Left lung (tissue), 10 donors: ENCODE measurements around the gene PRICKLE1. TPM values are rescaled to one million over a fixed set of nuclear protein-coding genes. Genes with fewer than 3 reads are reported as not detected.

Experiments
- ATAC-seq: fragments of 200-7000 bp; cut with Tn5 transposase; one replicate; pipeline ENCODE4 v1.9.1; 2020; ENCODE audit warnings: moderate library complexity
- DNase-seq, 4 donors: peaks; one replicate each; pipeline ENCODE4 v3.0.0-alpha.2; 2013 to 2020
- H3K27ac ChIP-seq, 2 donors: fragments of 200-600 bp; sonication (generic) in 1 of 2; one replicate each; pipeline versions ENCODE4 v1.5.0 to v1.8.0; 2020 to 2021
- H3K27me3 ChIP-seq, 2 donors: fragments of 200-600 bp; sonication (generic) in 1 of 2; one replicate each; pipeline versions ENCODE4 v1.5.0 to v1.8.0; 2020 to 2021
- H3K36me3 ChIP-seq, 2 donors: fragments of 200-600 bp; sonication (generic) in 1 of 2; one replicate each; pipeline versions ENCODE4 v1.5.0 to v1.8.0; 2020 to 2021
- H3K4me1 ChIP-seq, 2 donors: fragments of 200-600 bp; one replicate each; pipeline ENCODE4 v1.8.0; 2021
- H3K4me3 ChIP-seq, 2 donors: fragments of 200-600 bp; sonication (generic) in 1 of 2; one replicate each; pipeline versions ENCODE4 v1.5.0 to v1.8.0; 2020 to 2021; ENCODE audit warnings: mild to moderate bottlenecking in 1 of 2
- H3K9me3 ChIP-seq, 2 donors: fragments of 200-600 bp; sonication (generic) in 1 of 2; one replicate each; pipeline versions ENCODE4 v1.5.0 to v1.8.0; 2020 to 2021
- intact Hi-C, 2 donors: fragments of 100-400 bp; cut with DNase I; formaldehyde crosslinking; loops; one replicate each; pipeline versions ENCODE4 v1.11.2 to v1.14.2; 2022
- polyA plus RNA-seq, 6 donors: library from polyadenylated mRNA; unstranded; fragments of 120-200 nt; gene quantifications; one replicate each; pipeline ENCODE4 v1.2.1, GENCODE V29; 2013; ENCODE audit not compliant: insufficient read length in 6 of 6
- total RNA-seq, 2 donors: library from RNA; stranded (reverse); fragmentation: NEBNext Ultra II Directional; extraction: Animal tissue kit (Norgen Biotek cat#: 25700); gene quantifications; one replicate each; pipeline ENCODE4 v1.2.1, GENCODE V29; 2021
- TF ChIP-seq, protein P1 (sequence below), 2 donors: fragments of 200-600 bp; sonication (generic) in 1 of 2; IDR thresholded peaks; one replicate each; pipeline versions ENCODE4 v1.5.0 to v1.8.0; 2021; ENCODE audit warnings: antibody characterized with exemption in 2 of 2
- donor health status: DM: no; HTN: yes; CAD: no.
- donor health status: DM: no; HTN: no; CAD: no.

The PRICKLE1 gene
- total and polyA plus RNA-seq, 8 donors = 17.4 to 62.8 (median 49.1) TPM

GRCh38 chr12:42469355-42470175, 120.0 kb downstream of the PRICKLE1 start:
- H3K4me3 ChIP-seq = no peak overlapping the region
- no peak overlapping the region for H3K27ac ChIP-seq
- TF ChIP-seq, protein P1, sequence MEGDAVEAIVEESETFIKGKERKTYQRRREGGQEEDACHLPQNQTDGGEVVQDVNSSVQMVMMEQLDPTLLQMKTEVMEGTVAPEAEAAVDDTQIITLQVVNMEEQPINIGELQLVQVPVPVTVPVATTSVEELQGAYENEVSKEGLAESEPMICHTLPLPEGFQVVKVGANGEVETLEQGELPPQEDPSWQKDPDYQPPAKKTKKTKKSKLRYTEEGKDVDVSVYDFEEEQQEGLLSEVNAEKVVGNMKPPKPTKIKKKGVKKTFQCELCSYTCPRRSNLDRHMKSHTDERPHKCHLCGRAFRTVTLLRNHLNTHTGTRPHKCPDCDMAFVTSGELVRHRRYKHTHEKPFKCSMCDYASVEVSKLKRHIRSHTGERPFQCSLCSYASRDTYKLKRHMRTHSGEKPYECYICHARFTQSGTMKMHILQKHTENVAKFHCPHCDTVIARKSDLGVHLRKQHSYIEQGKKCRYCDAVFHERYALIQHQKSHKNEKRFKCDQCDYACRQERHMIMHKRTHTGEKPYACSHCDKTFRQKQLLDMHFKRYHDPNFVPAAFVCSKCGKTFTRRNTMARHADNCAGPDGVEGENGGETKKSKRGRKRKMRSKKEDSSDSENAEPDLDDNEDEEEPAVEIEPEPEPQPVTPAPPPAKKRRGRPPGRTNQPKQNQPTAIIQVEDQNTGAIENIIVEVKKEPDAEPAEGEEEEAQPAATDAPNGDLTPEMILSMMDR (IDR thresholded peaks at IDR 0.05) = no peak
- no peaks in the 10 kb centered on the region for H3K27me3 ChIP-seq
- intact Hi-C loops = no loop called here
- no peaks in the 10 kb centered on the region for H3K9me3 ChIP-seq
- peaks cover 3 to 18% of the 10 kb centered on the region in 2 donors for H3K4me1 ChIP-seq
- peak; percentile 73 for ATAC-seq
- no peak for DNase-seq
- peaks cover 0 to 31% of the 10 kb centered on the region in 2 donors for H3K36me3 ChIP-seq

DNA sequence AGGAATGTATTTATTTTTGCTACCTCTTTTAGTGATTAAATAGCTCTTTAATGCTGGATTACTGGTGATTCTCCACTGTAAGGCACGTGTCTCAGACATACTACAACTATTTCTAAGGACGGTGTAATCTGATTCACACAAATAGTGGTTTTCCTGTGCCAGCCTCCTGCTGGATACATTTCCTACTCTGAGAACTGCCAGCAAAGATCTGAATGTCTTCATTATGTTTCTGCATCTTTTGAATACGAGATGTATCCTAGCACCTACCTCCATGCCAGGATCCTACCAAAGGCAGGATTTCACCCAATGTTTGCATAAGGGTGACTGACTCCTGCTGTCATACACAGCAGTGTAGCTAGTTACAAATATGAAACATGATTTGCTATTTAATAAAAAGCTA, 120.6 kb downstream of the PRICKLE1 start:
- peak; percentile 29 for ATAC-seq
- H3K4me3 ChIP-seq = no peak overlapping the region
- TF ChIP-seq, protein P1 (IDR thresholded peaks at IDR 0.05) = no peak
- intact Hi-C loops = no loop called here
- H3K27ac ChIP-seq = no peak overlapping the region
- H3K9me3 ChIP-seq = no peaks in the 10 kb centered on the region
- H3K27me3 ChIP-seq = no peaks in the 10 kb centered on the region
- peaks cover 3 to 18% of the 10 kb centered on the region in 2 donors for H3K4me1 ChIP-seq
- peaks cover 0 to 38% of the 10 kb centered on the region in 2 donors for H3K36me3 ChIP-seq
- no peak for DNase-seq

DNA sequence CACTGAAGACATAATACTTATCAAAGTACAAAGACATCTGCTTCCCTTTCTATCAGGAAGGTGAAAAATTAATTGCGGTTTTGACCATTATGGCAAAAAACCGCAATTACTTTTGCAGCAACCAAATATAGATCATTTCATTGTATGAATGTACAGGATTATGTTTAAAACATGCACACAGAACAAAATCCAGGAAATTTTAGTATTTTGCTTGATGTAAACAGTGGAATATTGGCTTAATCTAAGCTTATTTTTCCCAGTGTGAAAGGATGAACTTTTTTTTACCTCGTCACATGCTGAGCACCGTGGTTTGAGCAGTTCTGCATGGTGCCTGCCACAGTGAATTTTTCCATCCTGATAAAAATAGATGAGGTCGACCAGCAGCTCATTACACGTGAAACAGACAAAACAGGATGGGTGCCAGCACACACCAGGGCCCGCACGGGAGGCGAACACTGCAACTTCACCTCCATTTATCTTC, 121.2 kb downstream of the PRICKLE1 start:
- TF ChIP-seq, protein P1 (IDR thresholded peaks at IDR 0.05) = no peak
- Histone ChIP-seq H3K4me1 (peaks cover 3 to 18% of the 10 kb centered on the region in 2 donors), H3K27ac (no peak overlapping the region), H3K4me3 (no peak overlapping the region), H3K36me3 (peaks cover 0 to 38% of the 10 kb centered on the region in 2 donors), H3K27me3 (no peaks in the 10 kb centered on the region), H3K9me3 (no peaks in the 10 kb centered on the region)
- no peak for DNase-seq
- ATAC-seq = peak; percentile 19
- intact Hi-C loops = no loop called here

- Histone ChIP-seq H3K9me3 (no peaks in the 10 kb centered on the region), H3K27me3 (no peaks in the 10 kb centered on the region), H3K4me1 (peaks cover 3 to 4% of the 10 kb centered on the region in 2 donors), H3K27ac (no peak overlapping the region), H3K4me3 (no peak overlapping the region), H3K36me3 (peaks cover 0 to 49% of the 10 kb centered on the region in 2 donors)
- no peak for DNase-seq
- TF ChIP-seq, protein P1 (IDR thresholded peaks at IDR 0.05) = no peak
- intact Hi-C loops = no loop called here
- no peak for ATAC-seq
Measured at GRCh38 chr12:42463671-42464070, 125.9 kb downstream of the PRICKLE1 start.

DNA sequence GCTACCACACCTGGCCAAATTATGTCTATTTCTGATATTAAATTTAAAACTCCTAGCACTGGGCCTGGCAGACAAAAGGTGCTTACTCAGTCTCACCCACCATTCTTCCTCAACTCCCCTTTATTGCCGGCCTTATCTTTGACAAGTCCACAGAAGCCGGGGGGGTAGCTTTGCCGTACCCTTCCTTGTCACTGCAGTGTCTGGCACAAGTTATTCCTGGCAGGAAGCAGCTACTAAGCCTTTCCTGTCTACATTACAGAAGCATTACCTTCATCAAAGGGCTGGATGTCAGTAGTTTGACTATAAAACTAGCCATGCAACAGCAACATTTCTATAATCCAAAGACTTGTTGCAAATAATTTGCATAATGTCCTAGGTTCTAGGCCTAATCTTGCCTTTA, 127.1 kb downstream of the PRICKLE1 start:
- Histone ChIP-seq H3K27ac (no peak overlapping the region), H3K27me3 (no peaks in the 10 kb centered on the region), H3K36me3 (peaks cover 0 to 42% of the 10 kb centered on the region in 2 donors), H3K4me3 (no peak overlapping the region), H3K9me3 (no peaks in the 10 kb centered on the region), H3K4me1 (no peaks in the 10 kb centered on the region)
- no peak for ATAC-seq
- TF ChIP-seq, protein P1 (IDR thresholded peaks at IDR 0.05) = no peak
- intact Hi-C loops = no loop called here
- no peak for DNase-seq
